Measurements from ENCODE around the gene ARHGAP10.

Gene ARHGAP10

GRCh38 chr4:147764337-147764736 lies 32.4 kb downstream of the ARHGAP10 start:
- DNase-seq (ENCODE audit: insufficient read length, low spot score) (no peak), FAIRE-seq (no peak)

DNA sequence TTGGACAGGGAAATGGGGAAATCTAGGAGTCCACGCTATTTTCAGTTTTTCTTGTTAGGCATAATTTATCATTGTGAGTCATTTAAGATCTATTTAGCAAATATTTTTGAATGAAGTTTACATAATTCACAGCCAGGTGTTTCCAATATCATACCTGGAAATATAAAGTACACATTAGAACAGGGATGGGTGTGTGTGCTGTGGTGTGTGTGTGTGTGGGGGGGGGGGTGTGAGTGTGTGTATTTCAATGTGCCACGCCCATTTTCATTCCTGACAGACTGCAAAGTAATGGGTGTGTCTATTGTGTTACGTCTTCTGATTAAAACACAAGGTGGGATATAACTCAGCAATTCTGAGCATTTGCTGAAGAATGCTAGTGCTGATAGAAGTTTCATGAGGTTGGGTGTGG lies 33.2 kb downstream of the ARHGAP10 start:
- DNase-seq (ENCODE audit: insufficient read length, low spot score) (no peak), FAIRE-seq (no peak)

DNA sequence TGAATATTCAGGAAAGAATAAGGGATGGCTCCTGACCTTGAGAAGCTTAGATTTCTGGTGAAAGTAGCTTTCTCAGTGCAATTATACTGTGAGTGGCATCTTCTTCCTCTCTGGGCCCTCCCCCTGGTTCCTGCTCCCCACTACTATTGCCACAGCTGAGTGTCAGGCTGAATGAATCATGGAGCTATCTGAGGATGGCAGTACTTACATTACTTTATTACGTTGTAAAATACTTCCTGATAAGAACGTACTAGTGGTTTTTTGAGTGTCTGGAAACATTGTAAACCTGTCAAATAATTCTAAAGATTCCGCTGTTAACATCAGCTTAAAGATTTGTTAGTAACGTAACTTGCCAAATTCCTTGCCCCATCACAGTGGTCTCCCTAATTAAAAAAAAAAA lies 36.2 kb downstream of the ARHGAP10 start:
- no peak for DNase-seq (ENCODE audit: insufficient read length, low spot score)
- FAIRE-seq, result no peak

DNA sequence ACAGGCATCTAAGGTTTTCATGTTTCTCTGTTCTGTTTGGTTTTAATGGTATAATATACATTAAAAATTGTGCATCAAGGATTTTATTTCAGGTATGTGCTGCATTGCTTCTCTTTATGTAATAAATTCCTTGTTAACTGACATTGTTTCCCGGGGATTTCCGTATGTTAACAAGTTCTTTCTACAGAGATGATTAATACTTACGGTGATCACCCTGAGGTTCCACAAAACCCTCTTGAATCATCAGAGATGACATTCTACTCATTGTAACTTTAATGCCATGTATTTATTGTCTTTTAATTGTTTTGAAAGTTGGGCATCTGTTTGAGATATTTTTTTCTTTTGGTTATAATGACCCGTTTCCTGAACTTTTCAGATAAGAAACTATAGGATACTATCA lies 37.5 kb downstream of the ARHGAP10 start:
- FAIRE-seq (no peak), DNase-seq (ENCODE audit: insufficient read length, low spot score) (no peak)

- FAIRE-seq (no peak), DNase-seq (ENCODE audit: insufficient read length, low spot score) (no peak)
These were observed 38.9 kb downstream of the ARHGAP10 start for GRCh38 chr4:147770831-147771230.

GRCh38 chr4:147772056-147772455 lies 40.2 kb downstream of the ARHGAP10 start:
- FAIRE-seq (peak; percentile 39), DNase-seq (ENCODE audit: insufficient read length, low spot score) (no peak)

DNA sequence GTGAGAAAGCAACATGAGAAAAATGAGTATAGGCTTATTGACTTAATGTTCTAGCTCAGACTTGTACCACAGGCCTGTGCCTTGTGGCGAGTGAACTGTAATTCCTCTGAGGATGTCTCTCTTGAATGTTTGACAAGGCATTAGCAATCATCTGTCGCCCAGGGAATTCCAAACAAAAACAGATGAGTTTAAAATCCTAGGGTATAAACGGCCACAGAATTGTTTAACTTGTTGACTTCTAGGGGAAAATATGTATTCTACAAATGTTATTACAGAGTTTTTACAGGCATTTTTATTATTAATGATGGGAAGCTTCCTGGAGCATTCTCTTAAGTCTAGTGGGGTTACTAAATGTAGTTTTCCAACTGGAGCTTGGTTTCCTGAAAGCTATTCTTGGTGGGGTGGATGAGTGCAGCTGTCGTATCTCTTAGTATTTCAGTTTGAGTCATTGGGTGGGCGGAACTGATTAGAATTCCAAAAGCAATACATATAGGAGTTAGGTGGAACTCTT lies 40.6 kb downstream of the ARHGAP10 start:
- no peak for DNase-seq (ENCODE audit: insufficient read length, low spot score)
- no peak for FAIRE-seq

- FAIRE-seq, result peak; percentile 77
- DNase-seq (ENCODE audit: insufficient read length, low spot score), result no peak
These were observed 41.6 kb downstream of the ARHGAP10 start for GRCh38 chr4:147773261-147774184.

DNA sequence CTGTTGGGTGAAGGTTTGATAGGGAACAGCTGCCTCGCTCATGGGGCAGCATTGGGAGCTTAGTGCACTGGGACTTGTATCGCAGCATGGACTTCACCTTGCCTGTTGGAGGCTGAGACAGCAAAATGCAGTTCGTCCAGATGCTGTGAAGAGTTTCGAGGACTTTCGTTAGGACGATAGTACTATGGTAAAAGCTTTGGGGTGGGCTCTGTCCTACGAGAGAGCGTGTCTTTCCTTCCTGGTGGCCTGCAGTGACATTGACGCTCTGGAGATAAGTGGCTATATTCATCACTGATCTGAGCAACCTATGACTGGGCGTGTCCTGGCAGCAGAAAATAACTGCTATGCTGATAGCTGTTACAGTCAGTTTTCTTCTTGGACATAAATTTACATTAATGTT lies 44.8 kb downstream of the ARHGAP10 start:
- DNase-seq (ENCODE audit: insufficient read length, low spot score), result no peak
- no peak for FAIRE-seq

GRCh38 chr4:147777456-147778091 lies 45.7 kb downstream of the ARHGAP10 start:
- DNase-seq (ENCODE audit: insufficient read length, low spot score) (no peak), FAIRE-seq (no peak)

GRCh38 chr4:147778942-147779341 lies 47.1 kb downstream of the ARHGAP10 start:
- no peak for FAIRE-seq
- DNase-seq (ENCODE audit: insufficient read length, low spot score), result no peak

DNA sequence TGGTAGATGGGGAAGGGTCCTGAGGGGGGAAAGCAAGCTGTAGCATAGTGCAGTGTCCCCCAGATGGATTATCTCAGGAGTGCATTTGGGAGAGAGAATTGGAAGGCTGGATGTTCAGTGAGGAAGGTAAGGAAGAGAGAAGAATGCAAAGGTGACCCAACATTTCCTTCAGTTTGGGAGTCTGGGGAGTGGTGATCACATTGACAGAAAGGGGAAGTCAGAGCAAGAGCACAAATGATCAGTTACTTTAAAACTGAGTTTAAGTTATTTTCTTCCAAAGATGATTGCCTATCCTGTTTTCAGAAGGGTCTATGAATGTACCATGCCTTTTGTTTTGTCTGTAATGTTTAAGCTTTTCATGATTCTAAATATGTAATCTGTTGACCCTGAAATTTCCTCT lies 47.6 kb downstream of the ARHGAP10 start:
- no peak for FAIRE-seq
- no peak for DNase-seq (ENCODE audit: insufficient read length, low spot score)

- FAIRE-seq, result peak; percentile 99
- no peak for DNase-seq (ENCODE audit: insufficient read length, low spot score)
These were observed 48.4 kb downstream of the ARHGAP10 start for GRCh38 chr4:147780137-147780777.

DNA sequence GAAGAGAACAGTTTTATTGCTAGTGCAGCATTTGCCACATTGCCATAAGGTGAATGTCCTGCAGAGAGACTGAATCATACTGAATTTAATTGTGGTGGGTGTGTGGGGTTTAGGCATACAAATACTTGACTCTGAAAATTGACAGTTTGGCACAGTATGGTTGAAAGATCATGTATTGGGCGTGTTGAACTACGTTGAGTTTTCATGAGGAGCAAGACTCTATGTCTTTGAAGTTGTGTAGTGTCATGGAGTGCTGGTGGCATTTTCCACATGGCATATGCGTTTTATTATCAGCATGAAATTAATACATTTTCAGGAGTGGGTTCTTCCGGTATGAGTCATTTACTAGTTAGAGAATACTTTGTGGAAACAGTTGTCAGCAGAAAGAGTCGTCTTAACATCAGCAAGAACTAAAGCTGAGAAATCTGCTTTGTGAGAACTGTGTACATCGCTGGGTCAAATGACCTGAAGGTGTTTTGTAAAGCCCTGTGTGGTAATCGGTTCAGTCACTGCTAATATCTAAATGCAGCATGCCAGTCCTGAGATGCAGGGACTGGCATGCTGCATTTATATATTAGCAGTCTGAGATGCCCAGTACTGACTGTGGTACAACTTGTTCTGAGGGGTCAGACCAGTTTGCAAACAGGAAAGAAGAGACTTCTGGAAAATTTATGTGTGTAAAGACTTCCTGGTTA lies 50.3 kb downstream of the ARHGAP10 start:
- FAIRE-seq (peak; percentile 84), DNase-seq (ENCODE audit: insufficient read length, low spot score) (no peak)

GRCh38 chr4:147785129-147785528 lies 53.2 kb downstream of the ARHGAP10 start:
- no peak for DNase-seq (ENCODE audit: insufficient read length, low spot score)
- FAIRE-seq, result peak; percentile 80

DNA sequence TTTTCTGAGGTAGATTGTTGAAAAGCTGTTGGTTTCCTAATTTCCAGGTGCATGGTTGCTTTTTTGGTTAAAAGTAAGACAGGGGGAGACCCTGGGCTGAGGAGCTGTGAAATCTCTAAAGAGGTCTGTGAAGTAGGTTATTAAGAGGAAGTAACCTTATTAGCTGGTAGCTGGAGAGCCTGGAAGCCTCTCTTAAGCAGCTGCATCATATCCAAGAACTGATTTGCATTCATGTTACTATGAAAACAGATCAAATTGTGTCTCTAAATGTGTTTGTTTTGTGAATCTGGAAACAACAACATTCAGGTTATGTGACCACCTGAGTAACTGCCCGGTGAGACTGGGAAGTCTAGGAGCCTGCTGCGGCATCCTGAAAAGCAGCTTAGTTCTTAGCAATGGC lies 54.1 kb downstream of the ARHGAP10 start:
- peak; percentile 96 for FAIRE-seq
- no peak for DNase-seq (ENCODE audit: insufficient read length, low spot score)

DNA sequence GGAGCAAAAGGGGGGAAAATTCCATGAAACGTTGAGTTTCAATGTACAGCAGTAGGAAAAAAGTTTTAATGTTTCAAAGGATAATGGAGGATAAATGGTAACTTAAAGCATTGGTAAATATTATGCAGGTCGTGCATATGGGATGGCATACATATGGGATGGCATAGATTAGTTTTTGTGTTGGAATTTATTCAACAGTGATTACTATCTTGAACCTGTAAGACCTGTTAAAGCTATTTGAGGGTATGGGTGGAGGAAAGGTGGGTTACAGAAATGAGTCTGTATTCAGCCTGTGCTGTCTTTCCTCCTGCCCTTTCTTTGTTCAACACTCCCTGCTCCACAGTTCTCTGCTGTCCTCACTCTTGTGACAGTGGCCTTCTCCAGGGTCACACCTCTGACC lies 54.6 kb downstream of the ARHGAP10 start:
- no peak for DNase-seq (ENCODE audit: insufficient read length, low spot score)
- peak; percentile 59 for FAIRE-seq

- DNase-seq (ENCODE audit: insufficient read length, low spot score) (no peak), FAIRE-seq (no peak)
These were observed 55.3 kb downstream of the ARHGAP10 start for GRCh38 chr4:147787204-147787603.

DNA sequence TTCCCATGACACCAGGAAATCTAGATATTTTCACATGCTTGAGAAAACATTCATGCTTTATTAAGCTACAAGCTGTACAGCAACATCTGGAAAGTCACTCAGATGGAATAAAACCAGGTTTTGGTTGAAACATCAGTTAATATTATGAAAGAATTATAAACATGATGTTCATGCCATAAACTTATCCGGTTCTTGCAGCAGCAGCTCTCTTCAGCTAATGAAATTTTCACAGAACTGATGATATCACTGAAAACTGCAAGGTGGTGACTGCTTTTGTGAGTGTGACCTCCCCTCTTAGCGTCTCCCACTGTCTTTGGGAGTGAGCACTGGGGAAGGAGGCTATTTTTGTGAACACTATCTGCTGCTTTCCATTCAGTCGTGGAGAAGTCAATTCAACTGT lies 56.9 kb downstream of the ARHGAP10 start:
- DNase-seq (ENCODE audit: insufficient read length, low spot score) (no peak), FAIRE-seq (no peak)

GRCh38 chr4:147789596-147789995 lies 57.7 kb downstream of the ARHGAP10 start:
- FAIRE-seq (peak; percentile 8), DNase-seq (ENCODE audit: insufficient read length, low spot score) (no peak)

- FAIRE-seq (no peak), DNase-seq (ENCODE audit: insufficient read length, low spot score) (no peak)
These were observed 58.5 kb downstream of the ARHGAP10 start for GRCh38 chr4:147790412-147790811.

All from GM19239 (cell line).